H1 (cell line): ENCODE measurements around the gene CDH26. TPM values are rescaled to one million over a fixed set of nuclear protein-coding genes. Genes with fewer than 3 reads are reported as not detected.

ENCODE experiments used
- CHD7 ChIP-seq: fragments of 300-600 bp; sonication (generic); IDR thresholded peaks from 2 replicates; pipeline ENCODE4 v1.7.1; 2012; ENCODE audit warnings: low read length, moderate library complexity, mild to moderate bottlenecking, inconsistent platforms; ENCODE audit not compliant: insufficient replicate concordance
- HDAC2 ChIP-seq, 2 experiments: fragments of 300-600 bp in 1 of 2; sonication (generic) in 1 of 2; IDR thresholded peaks; 2 replicates each; pipeline ENCODE4 v1.6.1; 2011 to 2012; ENCODE audit warnings: low read depth in 2 of 2, low read length in 2 of 2, mild to moderate bottlenecking in 2 of 2, moderate library complexity in 2 of 2, borderline replicate concordance in 1 of 2, inconsistent platforms in 1 of 2
- polyA plus RNA-seq, 7 experiments: library from polyadenylated mRNA; depleted of rRNA in 3 of 7; stranded (reverse) in 5 of 7; unstranded in 2 of 7; fragments of >200 nt in 5 of 7; fragments of 200-250 nt in 2 of 7; gene quantifications; 1 replicate in 5 of 7; 2 replicates in 1 of 7; 4 replicates in 1 of 7; pipeline versions ENCODE4 v1.2.1 to v1.2.3, GENCODE V29; 2011 to 2013; ENCODE audit warnings: missing spikeins in 2 of 7, mixed read lengths in 2 of 7
- total RNA-seq: library from RNA; stranded (reverse); fragmentation: NEBNext Ultra II Directional; extraction: Animal tissue kit (Norgen Biotek cat#: 25700); gene quantifications from 2 replicates; pipeline ENCODE4 v1.2.1, GENCODE V29; 2021

CDH26 gene
- total and polyA plus RNA-seq, 2 of the 8 experiments (the other 6 are each of a cell fraction or from before 2014, with no cell fraction given): 1.5 to 1.7 TPM

DNA sequence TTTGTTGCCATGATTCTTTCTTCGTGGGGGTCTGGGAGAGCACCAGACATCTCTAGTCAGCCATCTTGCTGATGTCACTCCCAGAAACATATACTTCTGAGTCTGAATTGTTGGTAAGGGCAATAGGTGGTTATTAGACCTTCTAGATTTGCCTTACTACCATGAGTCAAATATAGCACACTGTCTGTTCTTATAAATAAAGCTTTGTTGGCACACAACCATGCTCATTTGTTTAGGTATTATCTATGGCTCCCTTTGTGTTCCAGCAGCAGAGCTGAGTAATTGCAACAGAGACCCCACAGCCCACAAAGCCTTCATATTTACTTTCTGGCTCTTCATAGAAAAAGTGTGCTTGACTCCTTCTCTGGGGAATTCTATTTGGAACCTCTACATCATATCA lies 62.9 kb downstream of the CDH26 start (continued):
- TF ChIP-seq HDAC2 (IDR thresholded peaks at IDR 0.05; ENCODE audit: borderline replicate concordance in 1 of 2, low read depth in 2 of 2, low read length in 2 of 2) (no peak), CHD7 (no peak)
